Measurements from ENCODE around the gene MAML2.

- TF ChIP-seq CTCF (IDR thresholded peaks at IDR 0.05) (no peak), POLR2A (IDR thresholded peaks at IDR 0.05) (no peak)
Measured at GRCh38 chr11:96365493-96365892, 22.5 kb upstream of the MAML2 start.
